B cell (primary cell): ENCODE results near the gene MRNIP. TPM values are rescaled to one million over a fixed set of nuclear protein-coding genes. Genes with fewer than 3 reads are reported as not detected.

ENCODE experiments used
- ATAC-seq: fragments of 200-7000 bp; cut with Tn5 transposase; one replicate; pipeline ENCODE4 v1.10.0; 2021; ENCODE audit warnings: low read depth, mild to moderate bottlenecking, moderate number of reproducible peaks, moderate library complexity
- CTCF ChIA-PET: fragments of 350-600 bp; sonication (Branson Sonifier 250); formaldehyde crosslinking; loops from one replicate; lab custom pipeline; 2021; ENCODE audit warnings: antibody characterized with exemption, inconsistent platforms; lab: Charles Lee
- POLR2A ChIA-PET: fragments of 350-600 bp; sonication (Branson Sonifier 250); formaldehyde crosslinking; loops from one replicate; lab custom pipeline; 2021; ENCODE audit warnings: antibody characterized with exemption; lab: Charles Lee
- DNase-seq: peaks from one replicate; pipeline ENCODE4 v3.0.0; 2013
- H2AFZ ChIP-seq: 2 replicates; pipeline ENCODE4 v1.6.1; 2012; ENCODE audit warnings: mild to moderate bottlenecking, low read depth, low read length; ENCODE audit not compliant: insufficient read depth, poor library complexity, severe bottlenecking
- H3K27ac ChIP-seq, 2 donors: 1 replicate in 1 of 2; 2 replicates in 1 of 2; pipeline ENCODE4 v1.5.1; 2012 to 2013; ENCODE audit warnings: low read length in 2 of 2, mild to moderate bottlenecking in 2 of 2, moderate library complexity in 1 of 2
- H3K27me3 ChIP-seq, 4 experiments: fragments of 200-600 bp in 1 of 4; sonication (generic) in 1 of 4; replicated peaks in 1 of 4; 1 replicate in 2 of 4; 2 replicates in 2 of 4; pipeline versions ENCODE4 v1.6.1 to v1.7.0; 2013 to 2016; ENCODE audit warnings: low read length in 3 of 4, mild to moderate bottlenecking in 2 of 4, mixed read lengths in 1 of 4, moderate library complexity in 1 of 4; ENCODE audit not compliant: insufficient read depth in 4 of 4, control insufficient read depth in 3 of 4; ENCODE audit errors: control extremely low read depth in 1 of 4
- H3K36me3 ChIP-seq, 2 experiments: replicated peaks in 1 of 2; 1 replicate in 1 of 2; 2 replicates in 1 of 2; pipeline versions ENCODE4 v1.6.1 to v1.7.1; 2013; ENCODE audit warnings: low read length in 1 of 2; ENCODE audit not compliant: insufficient read depth in 2 of 2, control insufficient read depth in 1 of 2; ENCODE audit errors: control extremely low read depth in 1 of 2, extremely low read depth in 1 of 2
- H3K4me1 ChIP-seq, 2 donors: fragments of 200-600 bp in 1 of 2; sonication (generic) in 1 of 2; 1 replicate in 1 of 2; 2 replicates in 1 of 2; pipeline versions ENCODE4 v1.5.1 to v1.6.1; 2013 to 2017; ENCODE audit warnings: low read length in 2 of 2; ENCODE audit not compliant: control insufficient read depth in 2 of 2, insufficient read depth in 2 of 2
- H3K4me2 ChIP-seq: replicated peaks from 2 replicates; pipeline ENCODE3; 2012; ENCODE audit warnings: mild to moderate bottlenecking, low read depth, low read length; ENCODE audit not compliant: poor library complexity, severe bottlenecking
- H3K4me3 ChIP-seq, 5 experiments: fragments of 200-600 bp in 1 of 5; sonication (generic) in 1 of 5; 1 replicate in 3 of 5; 2 replicates in 2 of 5; pipeline versions ENCODE4 v1.5.1 to v1.7.0; 2011 to 2016; ENCODE audit warnings: low read length in 4 of 5, mild to moderate bottlenecking in 4 of 5, low read depth in 2 of 5, control low read depth in 1 of 5, moderate library complexity in 1 of 5; ENCODE audit not compliant: insufficient read depth in 1 of 5; ENCODE audit errors: control extremely low read depth in 1 of 5, extremely low read depth in 1 of 5
- H3K79me2 ChIP-seq: fragments of 200-600 bp; sonication (generic); one replicate; pipeline ENCODE4 v1.6.0; 2016; ENCODE audit warnings: low read length; ENCODE audit not compliant: control insufficient read depth, insufficient read depth
- H3K9ac ChIP-seq: fragments of 200-600 bp; sonication (generic); 2 replicates; pipeline ENCODE4 v1.6.1; 2017; ENCODE audit warnings: mild to moderate bottlenecking, low read length, moderate library complexity
- H3K9me3 ChIP-seq, 3 donors: one replicate each; pipeline versions ENCODE4 v1.6.1 to v1.7.1; 2013; ENCODE audit warnings: low read length in 2 of 3; ENCODE audit not compliant: control insufficient read depth in 2 of 3, insufficient read depth in 1 of 3; ENCODE audit errors: control extremely low read depth in 1 of 3
- H4K20me1 ChIP-seq: 2 replicates; pipeline ENCODE4 v1.6.0; 2012; ENCODE audit warnings: mild to moderate bottlenecking, low read length; ENCODE audit not compliant: insufficient read depth, control insufficient read depth, poor library complexity, severe bottlenecking
- H3K27ac Mint-ChIP-seq: one replicate; pipeline ENCODE4 v1.8.0; 2021; ENCODE audit warnings: mixed read lengths
- H3K27me3 Mint-ChIP-seq: one replicate; pipeline ENCODE4 v1.8.0; 2021; ENCODE audit warnings: mixed read lengths
- H3K4me1 Mint-ChIP-seq: one replicate; pipeline ENCODE4 v1.8.0; 2021; ENCODE audit warnings: mixed read lengths
- H3K4me3 Mint-ChIP-seq: one replicate; pipeline ENCODE4 v1.8.0; 2021; ENCODE audit warnings: mixed read lengths
- H3K9me3 Mint-ChIP-seq: one replicate; pipeline ENCODE4 v1.8.0; 2022; ENCODE audit warnings: mixed read lengths; ENCODE audit not compliant: insufficient read depth
- EZH2 ChIP-seq: IDR thresholded peaks from 2 replicates; pipeline ENCODE4 v1.6.1; 2012; ENCODE audit warnings: borderline replicate concordance, low read depth, mild to moderate bottlenecking, moderate library complexity, low read length; ENCODE audit not compliant: insufficient read depth, poor library complexity, severe bottlenecking
- WGBS: methylation state at CpG from one replicate; pipeline ENCODE4 v1.1.5; 2013; ENCODE audit warnings: missing lambda C conversion rate; ENCODE audit not compliant: insufficient coverage; 5-methylcytosine and 5-hydroxymethylcytosine counted together
- intact Hi-C: fragments of 100-400 bp; cut with micrococcal nuclease; formaldehyde crosslinking; loops from one replicate; pipeline ENCODE4 v1.10.0; 2022
- polyA plus RNA-seq: library from polyadenylated mRNA; depleted of rRNA; stranded (reverse); fragments of >200 nt; gene quantifications from 2 replicates; pipeline ENCODE4 v1.2.3, GENCODE V29; 2012
- total RNA-seq, 2 donors: library from RNA; stranded (reverse); fragments of 120-200 nt in 1 of 2; gene quantifications; 1 replicate in 1 of 2; 2 replicates in 1 of 2; pipeline versions ENCODE4 v1.2.3 to v1.2.4, GENCODE V29; 2013 to 2022
- TF ChIP-seq, protein P1 (sequence below): fragments of 200-600 bp; IDR thresholded peaks from one replicate; pipeline ENCODE4 v1.8.0; 2022; ENCODE audit warnings: antibody characterized with exemption, mild to moderate bottlenecking

Gene MRNIP
- total and polyA plus RNA-seq, 2 donors (not counting 1 experiment from before 2014, with no cell fraction given), result 152 to 178 TPM

DNA sequence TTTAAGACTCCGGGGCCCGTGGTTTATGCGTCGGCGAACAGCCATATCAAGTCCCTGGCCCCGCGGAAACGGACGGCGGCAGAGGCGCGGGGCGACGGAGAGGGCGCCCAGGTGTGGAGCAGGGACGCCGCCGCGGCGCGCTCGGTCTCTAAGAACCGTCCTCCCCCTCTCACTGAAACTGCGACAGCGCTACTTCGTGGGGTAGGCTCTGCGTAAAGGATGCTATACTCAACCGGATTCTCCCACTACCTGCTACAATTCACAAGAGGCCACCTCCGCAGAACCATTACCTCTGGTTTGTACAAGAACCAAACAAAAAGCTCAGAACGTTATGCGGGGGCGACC, 404 bp downstream of the MRNIP start:
- H3K4me2 ChIP-seq, result peak overlapping the region; percentile 94
- peaks cover 15% of the 10 kb centered on the region for H4K20me1 ChIP-seq
- POLR2A ChIA-PET, result interaction anchor here (0.6 to 1.4 kb wide), 5 partner anchors 18 to 56 kb away, joined by 3 to 7 read pairs (median 3); partner anchors contain the start of gene SQSTM1
- peaks cover 0 to 5% (median 0%) of the 10 kb centered on the region in 3 donors for H3K9me3 ChIP-seq
- peak overlapping the region; percentile 71 to 95 (median 90) for H3K4me3 ChIP-seq
- Mint-ChIP-seq H3K4me3 (peak overlapping the region; percentile 89), H3K4me1 (peaks cover 32% of the 10 kb centered on the region), H3K27me3 (no peaks in the 10 kb centered on the region), H3K9me3 (no peaks in the 10 kb centered on the region), H3K27ac (peak overlapping the region; percentile 97)
- intact Hi-C loops, result loop anchor here (1.0 to 2.0 kb wide), 9 partner anchors 37 to 435 kb away; partner anchors contain the start of genes MAML1, MAPK9 and RNF130
- 2% methylated on average over 26 of the region's 32 CpGs for WGBS
- DNase-seq (no peak), ATAC-seq (peak; percentile 52)
- H2AFZ ChIP-seq, result peak overlapping the region; percentile 97
- H3K27me3 ChIP-seq, result no peaks in the 10 kb centered on the region
- TF ChIP-seq EZH2, result no peak
- TF ChIP-seq, protein P1, sequence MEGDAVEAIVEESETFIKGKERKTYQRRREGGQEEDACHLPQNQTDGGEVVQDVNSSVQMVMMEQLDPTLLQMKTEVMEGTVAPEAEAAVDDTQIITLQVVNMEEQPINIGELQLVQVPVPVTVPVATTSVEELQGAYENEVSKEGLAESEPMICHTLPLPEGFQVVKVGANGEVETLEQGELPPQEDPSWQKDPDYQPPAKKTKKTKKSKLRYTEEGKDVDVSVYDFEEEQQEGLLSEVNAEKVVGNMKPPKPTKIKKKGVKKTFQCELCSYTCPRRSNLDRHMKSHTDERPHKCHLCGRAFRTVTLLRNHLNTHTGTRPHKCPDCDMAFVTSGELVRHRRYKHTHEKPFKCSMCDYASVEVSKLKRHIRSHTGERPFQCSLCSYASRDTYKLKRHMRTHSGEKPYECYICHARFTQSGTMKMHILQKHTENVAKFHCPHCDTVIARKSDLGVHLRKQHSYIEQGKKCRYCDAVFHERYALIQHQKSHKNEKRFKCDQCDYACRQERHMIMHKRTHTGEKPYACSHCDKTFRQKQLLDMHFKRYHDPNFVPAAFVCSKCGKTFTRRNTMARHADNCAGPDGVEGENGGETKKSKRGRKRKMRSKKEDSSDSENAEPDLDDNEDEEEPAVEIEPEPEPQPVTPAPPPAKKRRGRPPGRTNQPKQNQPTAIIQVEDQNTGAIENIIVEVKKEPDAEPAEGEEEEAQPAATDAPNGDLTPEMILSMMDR, result no peak
- peaks cover 34% of the 10 kb centered on the region for H3K79me2 ChIP-seq
- CTCF ChIA-PET, result interaction anchor here (0.8 to 1.2 kb wide), 4 partner anchors 36 to 117 kb away, joined by 3 to 5 read pairs (median 3); no protein-coding TSS in a partner anchor
- peaks cover 0 to 10% of the 10 kb centered on the region in 2 experiments for H3K36me3 ChIP-seq
- peak overlapping the region; percentile 63 to 80 for H3K27ac ChIP-seq
- peak overlapping the region; percentile 97 for H3K9ac ChIP-seq
- peaks cover 8 to 20% of the 10 kb centered on the region in 2 donors for H3K4me1 ChIP-seq

GRCh38 chr5:179854356-179854755, 4.3 kb downstream of the MRNIP start:
- peaks cover 43% of the 10 kb centered on the region for H3K79me2 ChIP-seq
- CTCF ChIA-PET, result interaction anchor here (1.1 to 6.5 kb wide), 2 partner anchors 28 to 52 kb away, joined by 3 to 21 read pairs; no protein-coding TSS in a partner anchor
- H3K36me3 ChIP-seq, result peaks cover 2 to 22% of the 10 kb centered on the region in 2 experiments
- no peak overlapping the region for H3K4me2 ChIP-seq
- no peak overlapping the region for H3K27ac ChIP-seq
- no peak for DNase-seq
- peaks cover 15% of the 10 kb centered on the region for H4K20me1 ChIP-seq
- H3K9me3 ChIP-seq, result no peaks in the 10 kb centered on the region
- H2AFZ ChIP-seq, result no peak overlapping the region
- ATAC-seq, result no peak
- H3K4me3 Mint-ChIP-seq, result no peak overlapping the region
- peaks cover 21 to 40% of the 10 kb centered on the region in 2 donors for H3K4me1 ChIP-seq
- no peak overlapping the region for H3K4me3 ChIP-seq
- POLR2A ChIA-PET, result no interaction called here
- no peaks in the 10 kb centered on the region for H3K27me3 ChIP-seq
- TF ChIP-seq, protein P1, result no peak
- no peak for TF ChIP-seq EZH2
- 96% methylated on average over 3 of the region's 8 CpGs for WGBS
- H3K27me3 Mint-ChIP-seq, result no peaks in the 10 kb centered on the region
- H3K9me3 Mint-ChIP-seq, result no peaks in the 10 kb centered on the region
- peaks cover 44% of the 10 kb centered on the region for H3K4me1 Mint-ChIP-seq
- H3K9ac ChIP-seq, result no peak overlapping the region
- intact Hi-C loops, result no loop called here
- H3K27ac Mint-ChIP-seq, result no peak overlapping the region
